ENCODE data around the gene SOCS6.

GRCh38 chr18:70284976-70285620 is 3.7 kb upstream of the SOCS6 start:
- no peak for TF ChIP-seq REST (IDR thresholded peaks at IDR 0.05; ENCODE audit: low read depth)
- no peak for TF ChIP-seq POLR2A (IDR thresholded peaks at IDR 0.05; ENCODE audit: borderline replicate concordance, extremely low read depth, insufficient read depth, insufficient read length)
- TF ChIP-seq CTCF (IDR thresholded peaks at IDR 0.05 in 2 of 3, conservative IDR thresholded peaks at IDR 0.05 in 1 of 3; ENCODE audit: borderline replicate concordance in 1 of 3, insufficient read depth in 1 of 3, low read depth in 2 of 3, low read length in 2 of 3): no peak
- TF ChIP-seq POLR2AphosphoS5 (IDR thresholded peaks at IDR 0.05; ENCODE audit: low read depth, low read length): no peak
- TF ChIP-seq EZH2 (IDR thresholded peaks at IDR 0.05): no peak
- no peak for TF ChIP-seq EZH2phosphoT487 (IDR thresholded peaks at IDR 0.05; ENCODE audit: borderline replicate concordance)
- TF ChIP-seq CBX3 (IDR thresholded peaks at IDR 0.05; ENCODE audit: low read depth): no peak

Data from HCT116 (cell line).